Gastroesophageal sphincter (tissue), 4 donors: ENCODE data around the gene MAN1C1. TPM values are rescaled to one million over a fixed set of nuclear protein-coding genes. Genes with fewer than 3 reads are reported as not detected.

Source experiments
- ATAC-seq: fragments of 150-250 bp; one replicate; pipeline ENCODE4 v1.9.1; 2016; ENCODE audit warnings: mild to moderate bottlenecking, moderate library complexity
- H3K27ac ChIP-seq, 4 donors: fragments of 200-600 bp; sonication (generic) in 3 of 4; 1 replicate in 3 of 4; 2 replicates in 1 of 4; pipeline ENCODE4 v1.5.1; 2016 to 2019
- H3K27me3 ChIP-seq: fragments of 200-600 bp; sonication (generic); one replicate; pipeline ENCODE4 v1.5.1; 2019
- H3K36me3 ChIP-seq, 2 donors: fragments of 200-600 bp; sonication (generic); one replicate each; pipeline ENCODE4 v1.5.1; 2019; ENCODE audit warnings: control low read depth in 1 of 2
- H3K4me1 ChIP-seq, 3 donors: fragments of 200-600 bp; sonication (generic); 1 replicate in 2 of 3; 2 replicates in 1 of 3; pipeline ENCODE4 v1.5.1; 2016 to 2019; ENCODE audit warnings: control low read depth in 2 of 3
- H3K4me3 ChIP-seq, 2 donors: fragments of 200-600 bp; sonication (generic); one replicate each; pipeline ENCODE4 v1.5.1; 2019; ENCODE audit warnings: mild to moderate bottlenecking in 1 of 2, moderate library complexity in 1 of 2
- H3K9me3 ChIP-seq, 3 donors: fragments of 200-600 bp; sonication (generic); one replicate each; pipeline ENCODE4 v1.5.1; 2017 to 2019; ENCODE audit warnings: control low read depth in 2 of 3
- CTCF ChIP-seq, 4 experiments: fragments of 200-600 bp in 2 of 4; fragments of 450-650 bp in 2 of 4; sonication (generic) in 1 of 4; IDR thresholded peaks; one replicate each; pipeline ENCODE4 v1.5.1; 2017 to 2019; ENCODE audit warnings: antibody characterized with exemption in 4 of 4, mild to moderate bottlenecking in 2 of 4, moderate library complexity in 2 of 4
- EP300 ChIP-seq: sonication (generic); formaldehyde crosslinking; IDR thresholded peaks from one replicate; pipeline ENCODE4 v1.6.1; 2017; ENCODE audit warnings: antibody characterized with exemption, mild to moderate bottlenecking
- POLR2A ChIP-seq, 2 donors: fragments of 450-650 bp; IDR thresholded peaks; one replicate each; pipeline ENCODE4 v1.6.1; 2017; ENCODE audit warnings: antibody characterized with exemption in 2 of 2, mild to moderate bottlenecking in 2 of 2, moderate library complexity in 1 of 2
- POLR2AphosphoS5 ChIP-seq: sonication (generic); formaldehyde crosslinking; IDR thresholded peaks from one replicate; pipeline ENCODE4 v1.6.1; 2017; ENCODE audit warnings: antibody characterized with exemption
- WGBS, 2 donors: methylation state at CpG; one replicate each; pipeline ENCODE4 v1.1.5; 2018; ENCODE audit warnings: low coverage in 1 of 2; 5-methylcytosine and 5-hydroxymethylcytosine counted together
- total RNA-seq, 4 donors: library from RNA; depleted of rRNA; stranded (reverse); fragments of >200 nt; gene quantifications; one replicate each; pipeline ENCODE4 v1.1.0, GENCODE V29; 2016

The MAN1C1 gene
- total RNA-seq, 4 donors from 2014 or later = 20.0 to 38.1 (median 27.8) TPM

DNA sequence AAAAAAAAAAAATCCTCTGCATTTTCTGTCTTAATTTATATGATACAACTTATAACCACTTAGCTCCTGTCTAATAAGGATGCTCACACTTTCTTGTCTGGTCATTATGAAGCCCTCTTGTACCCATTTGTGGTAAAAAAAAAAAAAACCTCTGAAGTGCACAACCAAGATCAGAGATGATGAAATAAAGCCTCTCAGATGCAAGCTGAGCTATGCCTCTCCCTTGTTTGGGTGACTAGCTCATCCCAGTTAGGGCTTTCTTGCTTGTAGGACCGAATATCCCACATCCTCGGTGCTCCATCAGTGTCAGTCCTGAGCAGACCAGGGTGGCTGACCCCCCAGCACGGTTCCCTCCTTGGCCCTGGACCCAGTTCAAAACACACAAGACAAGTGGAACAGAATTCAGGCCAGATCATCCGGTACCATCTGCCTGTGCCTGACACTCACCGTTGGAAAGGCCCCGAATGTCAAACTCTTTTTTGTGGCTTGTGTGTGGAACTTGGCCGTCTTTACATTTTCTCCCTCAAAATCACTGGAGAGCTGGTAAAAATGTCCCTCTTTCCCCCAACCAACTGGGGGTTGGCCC, 177.1 kb downstream of the MAN1C1 start:
- Histone ChIP-seq H3K36me3 (no peaks in the 10 kb centered on the region), H3K4me1 (peaks cover 0 to 22% (median 6%) of the 10 kb centered on the region in 3 donors), H3K9me3 (no peaks in the 10 kb centered on the region), H3K27ac (no peak overlapping the region), H3K27me3 (no peaks in the 10 kb centered on the region), H3K4me3 (no peak overlapping the region)
- TF ChIP-seq EP300 (no peak), POLR2AphosphoS5 (no peak), CTCF (IDR thresholded peaks at IDR 0.05) (no peak), POLR2A (IDR thresholded peaks at IDR 0.05) (no peak)
- ATAC-seq = no peak
- WGBS, 2 donors = 40 to 63% methylated on average over 3 to 6 of the region's 7 CpGs

- Histone ChIP-seq H3K36me3 (no peaks in the 10 kb centered on the region), H3K4me3 (no peak overlapping the region), H3K27ac (no peak overlapping the region), H3K4me1 (peaks cover 0 to 29% (median 8%) of the 10 kb centered on the region in 3 donors), H3K9me3 (no peaks in the 10 kb centered on the region), H3K27me3 (no peaks in the 10 kb centered on the region)
- ATAC-seq = no peak
- WGBS, 2 donors = 56 to 62% methylated on average over 7 to 8 of the region's 8 CpGs
- no peak for TF ChIP-seq POLR2A (IDR thresholded peaks at IDR 0.05)
- TF ChIP-seq EP300 = no peak
- TF ChIP-seq CTCF (IDR thresholded peaks at IDR 0.05) = no peak
- TF ChIP-seq POLR2AphosphoS5 = peak; percentile 21
These were observed 177.7 kb downstream of the MAN1C1 start for GRCh38 chr1:25794325-25794724.

GRCh38 chr1:25795211-25795610, 178.6 kb downstream of the MAN1C1 start:
- H3K36me3 ChIP-seq = no peaks in the 10 kb centered on the region
- WGBS, 2 donors = 74 to 76% methylated on average over 2 of the region's 2 CpGs
- peaks cover 0 to 34% (median 11%) of the 10 kb centered on the region in 3 donors for H3K4me1 ChIP-seq
- H3K9me3 ChIP-seq = no peaks in the 10 kb centered on the region
- no peak for ATAC-seq
- TF ChIP-seq POLR2A (IDR thresholded peaks at IDR 0.05) (no peak), POLR2AphosphoS5 (no peak), EP300 (no peak), CTCF (IDR thresholded peaks at IDR 0.05) (no peak)
- H3K27me3 ChIP-seq = no peaks in the 10 kb centered on the region
- H3K4me3 ChIP-seq = no peak overlapping the region
- no peak overlapping the region for H3K27ac ChIP-seq

GRCh38 chr1:25795946-25796810, 179.6 kb downstream of the MAN1C1 start:
- Histone ChIP-seq H3K27ac (peak overlapping the region in 3 of 4 donors; percentile 38 to 52 (median 40)), H3K27me3 (no peaks in the 10 kb centered on the region), H3K9me3 (no peaks in the 10 kb centered on the region), H3K36me3 (no peaks in the 10 kb centered on the region), H3K4me3 (no peak overlapping the region), H3K4me1 (peaks cover 0 to 41% (median 16%) of the 10 kb centered on the region in 3 donors)
- no peak for TF ChIP-seq POLR2A (IDR thresholded peaks at IDR 0.05)
- TF ChIP-seq CTCF (IDR thresholded peaks at IDR 0.05) = no peak
- no peak for TF ChIP-seq EP300
- no peak for TF ChIP-seq POLR2AphosphoS5
- no peak for ATAC-seq
- 77 to 79% methylated on average over 16 to 22 of the region's 22 CpGs for WGBS, 2 donors
